Calu3 (cell line): ENCODE measurements around the gene MS4A6A. TPM values are rescaled to one million over a fixed set of nuclear protein-coding genes. Genes with fewer than 3 reads are reported as not detected.

Experiments
- Bru-seq: library from RNA; stranded (reverse); fragments of 400-500 nt; gene quantifications from one replicate; lab custom pipeline; 2021; lab: Mats Ljungman, UMichigan
- BruChase-seq, 2 experiments: library from RNA; stranded (reverse); fragments of 400-500 nt; gene quantifications; one replicate each; lab custom pipeline; 2021; lab: Mats Ljungman, UMichigan
- BruUV-seq: library from RNA; stranded (reverse); fragments of 400-500 nt; replicated peaks from 2 replicates; lab custom pipeline; 2021; lab: Mats Ljungman, UMichigan
- CTCF ChIA-PET: fragments of 300-600 bp; sonication (Branson Sonifier 250); formaldehyde crosslinking; loops from one replicate; lab custom pipeline; 2022; ENCODE audit warnings: antibody characterized with exemption; lab: Charles Lee
- DNase-seq: peaks from one replicate; pipeline ENCODE4 v3.0.0; 2022
- H3K27ac Mint-ChIP-seq: one replicate; pipeline ENCODE4 v1.8.0; 2022; ENCODE audit warnings: mixed read lengths; ENCODE audit not compliant: unreplicated experiment
- H3K27me3 Mint-ChIP-seq: one replicate; pipeline ENCODE4 v1.8.0; 2022; ENCODE audit warnings: mixed read lengths; ENCODE audit not compliant: unreplicated experiment
- H3K36me3 Mint-ChIP-seq: one replicate; pipeline ENCODE4 v1.8.0; 2022; ENCODE audit warnings: mild to moderate bottlenecking, moderate library complexity, mixed read lengths; ENCODE audit not compliant: insufficient read depth, unreplicated experiment
- H3K4me1 Mint-ChIP-seq: one replicate; pipeline ENCODE4 v1.8.0; 2022; ENCODE audit warnings: mild to moderate bottlenecking, low read depth, mixed read lengths; ENCODE audit not compliant: unreplicated experiment
- H3K4me3 Mint-ChIP-seq: one replicate; pipeline ENCODE4 v1.8.0; 2022; ENCODE audit warnings: mild to moderate bottlenecking, low read depth, moderate library complexity, mixed read lengths; ENCODE audit not compliant: unreplicated experiment
- H3K9me3 Mint-ChIP-seq: one replicate; pipeline ENCODE4 v1.8.0; 2022; ENCODE audit warnings: low read depth, mixed read lengths; ENCODE audit not compliant: unreplicated experiment
- CTCF ChIP-seq: fragments of 200-600 bp; IDR thresholded peaks from one replicate; pipeline ENCODE4 v1.8.0; 2022; ENCODE audit warnings: antibody characterized with exemption; ENCODE audit not compliant: unreplicated experiment
- intact Hi-C: fragments of 100-400 bp; cut with micrococcal nuclease; formaldehyde crosslinking; loops from one replicate; pipeline ENCODE4 v1.10.0; 2022; ENCODE audit not compliant: unreplicated experiment
- long read RNA-seq: library from polyadenylated mRNA; stranded (forward); transcript quantifications from one replicate; pipeline ENCODE4 v2.0.0, GENCODE V29; 2022
- total RNA-seq: library from RNA; stranded (reverse); gene quantifications from 2 replicates; pipeline ENCODE4 v1.2.3, GENCODE V29; 2022

The MS4A6A gene, protein sequence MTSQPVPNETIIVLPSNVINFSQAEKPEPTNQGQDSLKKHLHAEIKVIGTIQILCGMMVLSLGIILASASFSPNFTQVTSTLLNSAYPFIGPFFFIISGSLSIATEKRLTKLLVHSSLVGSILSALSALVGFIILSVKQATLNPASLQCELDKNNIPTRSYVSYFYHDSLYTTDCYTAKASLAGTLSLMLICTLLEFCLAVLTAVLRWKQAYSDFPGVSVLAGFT
- total RNA-seq (not detected in 2 replicates), Bru-seq, nascent RNA (not detected), BruChase-seq, experiment 1, labeled RNA remaining after a 6-hour chase (percentile 6 among the genes with signal in this experiment), BruChase-seq, experiment 2, labeled RNA remaining after a 2-hour chase (percentile 6 among the genes with signal in this experiment)
- long read RNA-seq, result 0 reads

DNA sequence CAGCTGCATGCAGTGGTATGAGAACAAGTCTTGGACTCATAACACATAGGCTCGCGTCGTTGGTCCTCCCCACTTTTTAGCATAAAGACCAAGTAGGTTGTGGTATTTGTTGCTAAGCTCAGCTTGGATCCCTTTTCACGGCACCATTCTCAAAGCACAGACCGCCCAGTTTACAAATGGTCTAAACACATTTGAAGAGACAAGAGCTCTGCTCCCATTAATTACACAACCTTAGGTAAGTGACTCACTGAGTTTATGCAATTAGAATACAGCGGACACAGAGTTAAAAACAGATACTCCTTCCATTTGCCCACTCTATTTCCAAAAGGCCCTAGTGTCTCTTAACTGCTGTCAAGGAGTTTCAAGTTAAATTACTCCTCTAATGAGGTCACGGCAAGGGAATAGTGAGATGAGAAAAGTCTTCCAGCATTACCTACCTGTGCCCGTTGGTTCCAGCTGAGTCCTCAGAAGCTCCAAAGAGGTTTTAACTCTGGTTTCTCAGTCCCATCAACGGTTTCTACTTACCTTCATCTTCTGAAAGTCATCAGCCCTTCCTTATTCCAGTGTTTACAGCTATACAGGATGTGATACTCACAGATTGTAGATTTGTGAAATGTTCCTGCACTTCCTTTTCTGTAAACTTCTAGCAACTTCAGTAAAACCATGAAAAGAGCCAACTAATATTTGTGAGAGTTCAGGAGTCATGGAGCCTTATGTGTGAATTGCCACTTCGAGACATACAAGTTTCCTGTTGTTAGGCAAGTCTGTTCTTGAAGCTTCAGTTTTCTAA lies at the start of gene MS4A6A:
MS4A6A (minus strand) TSS at position 543 of the 790 bp plus-strand sequence. CDS start 1,356 bp downstream, outside the sequence.
- H3K27me3 Mint-ChIP-seq, result no peaks in the 10 kb centered on the region
- no TSS peak for BruUV-seq
- DNase-seq, result no peak
- H3K9me3 Mint-ChIP-seq, result peaks cover 5% of the 10 kb centered on the region
- H3K4me3 Mint-ChIP-seq, result no peak within 1 kb of the TSS
- peaks cover 42% of the 10 kb centered on the region for H3K4me1 Mint-ChIP-seq
- no peaks in the 10 kb centered on the region for H3K36me3 Mint-ChIP-seq
- CTCF ChIA-PET, result no interaction called here
- no peak within 1 kb of the TSS for H3K27ac Mint-ChIP-seq
- intact Hi-C loops, result no loop called here
- no peak for TF ChIP-seq CTCF

GRCh38 chr11:60230681-60231080 lies 47.8 kb upstream of the MS4A6A start:
- CTCF ChIA-PET, result no interaction called here
- no peaks in the 10 kb centered on the region for H3K4me1 Mint-ChIP-seq

DNA sequence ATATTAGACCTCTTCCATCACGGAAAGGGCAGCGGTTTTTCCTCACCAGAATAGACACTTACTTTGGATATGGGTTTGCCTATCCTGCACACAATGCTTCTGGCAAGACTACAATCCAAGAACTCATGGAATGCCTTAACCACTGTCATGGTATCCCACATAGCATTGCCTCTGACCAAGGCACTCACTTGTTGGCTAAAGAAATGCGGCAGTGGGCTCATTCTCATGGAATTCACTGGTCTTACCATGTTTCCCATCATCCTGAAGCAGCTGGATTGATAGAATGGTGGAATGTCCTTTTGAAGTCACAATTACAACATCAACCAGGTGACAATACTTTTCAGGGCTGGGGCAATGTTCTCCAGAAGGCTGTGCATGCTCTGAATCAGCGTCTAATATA lies 39.3 kb upstream of the MS4A6A start:
- intact Hi-C loops, result no loop called here
- TF ChIP-seq CTCF, result no peak
- DNase-seq, result no peak
- no peaks in the 10 kb centered on the region for H3K27me3 Mint-ChIP-seq
- CTCF ChIA-PET, result no interaction called here
- BruUV-seq, result no TSS peak
- H3K4me3 Mint-ChIP-seq, result no peak overlapping the region
- H3K9me3 Mint-ChIP-seq, result no peaks in the 10 kb centered on the region
- no peaks in the 10 kb centered on the region for H3K36me3 Mint-ChIP-seq
- H3K4me1 Mint-ChIP-seq, result no peaks in the 10 kb centered on the region
- H3K27ac Mint-ChIP-seq, result no peak overlapping the region

More at GRCh38 chr11:60230681-60231080, 47.8 kb upstream of the MS4A6A start:
- no peaks in the 10 kb centered on the region for H3K36me3 Mint-ChIP-seq
- DNase-seq, result no peak
- no peak overlapping the region for H3K27ac Mint-ChIP-seq
- H3K4me3 Mint-ChIP-seq, result no peak overlapping the region
- H3K27me3 Mint-ChIP-seq, result no peaks in the 10 kb centered on the region
- TF ChIP-seq CTCF, result no peak
- BruUV-seq, result no TSS peak
- no peaks in the 10 kb centered on the region for H3K9me3 Mint-ChIP-seq
- intact Hi-C loops, result no loop called here

DNA sequence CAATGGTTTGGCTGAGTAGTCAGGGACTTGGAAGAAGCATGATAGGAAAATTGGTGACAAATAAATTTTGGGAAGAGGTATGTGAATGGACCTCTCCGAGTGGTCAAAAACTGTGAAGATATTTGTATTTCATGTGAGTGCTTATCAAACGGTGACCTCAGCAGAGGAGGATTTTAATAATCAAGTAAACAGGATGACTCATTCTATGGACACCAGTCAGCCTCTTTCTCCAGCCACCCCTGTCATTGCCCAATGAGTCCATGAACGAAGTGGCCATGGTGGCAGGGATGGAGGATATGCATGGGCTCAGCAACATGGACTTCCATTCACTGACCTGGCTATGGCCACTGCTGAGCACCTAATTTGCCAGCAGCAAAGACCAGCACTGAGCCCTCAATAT lies 38.8 kb upstream of the MS4A6A start:
- no peak overlapping the region for H3K27ac Mint-ChIP-seq
- BruUV-seq, result no TSS peak
- H3K4me3 Mint-ChIP-seq, result no peak overlapping the region
- TF ChIP-seq CTCF, result no peak
- no peaks in the 10 kb centered on the region for H3K36me3 Mint-ChIP-seq
- CTCF ChIA-PET, result no interaction called here
- H3K9me3 Mint-ChIP-seq, result no peaks in the 10 kb centered on the region
- no peaks in the 10 kb centered on the region for H3K27me3 Mint-ChIP-seq
- intact Hi-C loops, result no loop called here
- no peak for DNase-seq
- no peaks in the 10 kb centered on the region for H3K4me1 Mint-ChIP-seq
